ENCODE measurements around the gene INAFM2. TPM values are rescaled to one million over a fixed set of nuclear protein-coding genes. Genes with fewer than 3 reads are reported as not detected.

Gene INAFM2
- polyA plus RNA-seq, 3 donors: 5.1 to 19.6 (median 8.3) TPM

DNA sequence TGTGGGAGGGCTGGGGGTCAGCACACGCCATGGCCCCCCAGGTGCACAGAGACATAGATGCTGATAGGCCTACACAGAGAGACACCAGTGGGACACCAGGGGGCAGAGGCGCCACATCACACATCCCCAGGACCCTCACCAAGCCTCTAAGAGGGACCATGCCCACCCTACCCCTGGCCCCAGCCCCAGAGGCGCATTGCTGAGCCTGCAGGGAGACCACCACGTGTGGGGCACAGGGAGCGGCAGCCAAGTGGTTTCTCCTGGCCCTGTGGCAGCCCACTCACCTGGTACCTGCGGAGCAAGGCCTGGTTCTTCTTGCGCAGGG is 16.1 kb downstream of the INAFM2 start:
- Histone ChIP-seq H2AFZ (ENCODE audit: insufficient read depth, low read depth, low read length, poor library complexity, severe bottlenecking) (no peak overlapping the region), H3K79me2 (ENCODE audit: insufficient read depth, low read length) (no peaks in the 10 kb centered on the region), H3K4me1 (ENCODE audit: control insufficient read depth in 1 of 2, insufficient read depth in 2 of 2, low read length in 2 of 2) (peaks cover 76 to 89% of the 10 kb centered on the region in 2 donors), H3K27ac (ENCODE audit: low read depth in 1 of 2, low read length in 2 of 2) (peak overlapping the region in 1 of 2 donors; percentile 64), H3K4me2 (replicated peaks; ENCODE audit: extremely low read depth, low read length, poor library complexity, severe bottlenecking) (no peak overlapping the region), H3K36me3 (replicated peaks in 1 of 2; ENCODE audit: control insufficient read depth in 1 of 2, insufficient read depth in 2 of 2, low read length in 2 of 2) (no peaks in the 10 kb centered on the region), H3K4me3 (replicated peaks in 1 of 3; ENCODE audit: low read depth in 2 of 3, low read length in 3 of 3) (no peak overlapping the region), H3K27me3 (ENCODE audit: control insufficient read depth in 2 of 2, insufficient read depth in 2 of 2, low read length in 2 of 2) (no peaks in the 10 kb centered on the region), H3K9ac (ENCODE audit: insufficient read depth, low read length, poor library complexity, severe bottlenecking) (peak overlapping the region; percentile 49), H3K9me3 (replicated peaks in 1 of 2; ENCODE audit: control insufficient read depth in 1 of 2, insufficient read depth in 1 of 2, low read length in 2 of 2) (no peaks in the 10 kb centered on the region), H4K20me1 (ENCODE audit: insufficient read depth, low read length) (no peaks in the 10 kb centered on the region)
- Mint-ChIP-seq H3K4me1 (peaks cover 69% of the 10 kb centered on the region), H3K36me3 (no peaks in the 10 kb centered on the region), H3K27ac (peak overlapping the region in 4 of 7 donors; percentile 48 to 84 (median 77)), H3K9me3 (peaks cover 0 to 2% (median 0%) of the 10 kb centered on the region in 7 donors), H3K4me3 (no peak overlapping the region), H3K27me3 (ENCODE audit: low read depth in 3 of 3) (peaks cover 0 to 8% (median 2%) of the 10 kb centered on the region in 3 donors)
- DNase-seq: no peak
- WGBS (ENCODE audit: insufficient coverage): 92% methylated on average over 7 of the region's 7 CpGs
- TF ChIP-seq, protein P1, sequence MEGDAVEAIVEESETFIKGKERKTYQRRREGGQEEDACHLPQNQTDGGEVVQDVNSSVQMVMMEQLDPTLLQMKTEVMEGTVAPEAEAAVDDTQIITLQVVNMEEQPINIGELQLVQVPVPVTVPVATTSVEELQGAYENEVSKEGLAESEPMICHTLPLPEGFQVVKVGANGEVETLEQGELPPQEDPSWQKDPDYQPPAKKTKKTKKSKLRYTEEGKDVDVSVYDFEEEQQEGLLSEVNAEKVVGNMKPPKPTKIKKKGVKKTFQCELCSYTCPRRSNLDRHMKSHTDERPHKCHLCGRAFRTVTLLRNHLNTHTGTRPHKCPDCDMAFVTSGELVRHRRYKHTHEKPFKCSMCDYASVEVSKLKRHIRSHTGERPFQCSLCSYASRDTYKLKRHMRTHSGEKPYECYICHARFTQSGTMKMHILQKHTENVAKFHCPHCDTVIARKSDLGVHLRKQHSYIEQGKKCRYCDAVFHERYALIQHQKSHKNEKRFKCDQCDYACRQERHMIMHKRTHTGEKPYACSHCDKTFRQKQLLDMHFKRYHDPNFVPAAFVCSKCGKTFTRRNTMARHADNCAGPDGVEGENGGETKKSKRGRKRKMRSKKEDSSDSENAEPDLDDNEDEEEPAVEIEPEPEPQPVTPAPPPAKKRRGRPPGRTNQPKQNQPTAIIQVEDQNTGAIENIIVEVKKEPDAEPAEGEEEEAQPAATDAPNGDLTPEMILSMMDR (IDR thresholded peaks at IDR 0.05): no peak
- intact Hi-C loops (cut with micrococcal nuclease): loop anchor here (2.0 to 5.0 kb wide), 3 partner anchors 15 to 62 kb away; partner anchors contain the start of gene ANKRD63 (in 1 of the 2)

DNA sequence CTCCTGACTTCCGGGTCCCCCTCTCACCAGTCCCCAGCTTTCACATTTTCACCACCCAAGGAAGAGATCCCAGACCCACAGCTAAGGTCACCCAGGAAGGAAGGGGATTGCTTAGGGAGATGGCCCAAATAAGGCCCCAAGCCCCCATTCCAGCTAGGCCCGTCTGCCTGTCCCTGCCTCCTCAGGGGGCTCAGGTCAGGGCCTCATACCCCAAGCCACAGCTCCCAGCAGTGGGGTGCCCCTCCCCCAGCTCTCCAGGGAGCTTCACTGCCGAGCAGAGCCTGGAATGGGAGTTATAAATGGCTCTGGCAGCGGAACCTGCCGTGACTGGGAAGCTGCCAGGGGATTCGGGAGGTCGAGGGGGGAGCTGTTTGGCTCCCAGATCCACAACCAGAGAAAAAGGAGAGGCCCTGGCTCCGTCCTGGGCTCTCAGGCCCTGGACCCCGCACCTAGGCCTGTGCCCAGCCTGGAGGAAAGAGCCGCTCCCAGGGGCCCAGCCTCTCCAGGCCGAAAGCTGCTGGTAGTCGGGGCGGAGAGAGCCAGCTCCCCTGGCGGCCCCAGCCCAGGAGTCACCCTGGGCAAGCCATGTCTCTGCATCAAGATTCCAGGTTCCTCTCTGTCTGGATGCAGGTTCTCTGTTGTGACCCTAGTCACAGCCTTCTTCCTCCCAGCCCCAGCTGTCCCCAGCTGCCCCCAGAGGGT is 16.7 kb downstream of the INAFM2 start:
- peak overlapping the region; percentile 57 to 63 for H3K4me3 Mint-ChIP-seq
- peak overlapping the region in 1 of 3 experiments; percentile 35 for H3K4me3 ChIP-seq (replicated peaks in 1 of 3; ENCODE audit: low read depth in 2 of 3, low read length in 3 of 3)
- no peaks in the 10 kb centered on the region for H4K20me1 ChIP-seq (ENCODE audit: insufficient read depth, low read length)
- peaks cover 70 to 88% of the 10 kb centered on the region in 2 donors for H3K4me1 ChIP-seq (ENCODE audit: control insufficient read depth in 1 of 2, insufficient read depth in 2 of 2, low read length in 2 of 2)
- no peaks in the 10 kb centered on the region for H3K36me3 Mint-ChIP-seq
- H3K9ac ChIP-seq (ENCODE audit: insufficient read depth, low read length, poor library complexity, severe bottlenecking): peak overlapping the region; percentile 49
- no peaks in the 10 kb centered on the region for H3K9me3 ChIP-seq (replicated peaks in 1 of 2; ENCODE audit: control insufficient read depth in 1 of 2, insufficient read depth in 1 of 2, low read length in 2 of 2)
- TF ChIP-seq, protein P1 (IDR thresholded peaks at IDR 0.05): no peak
- no peaks in the 10 kb centered on the region for H3K27me3 ChIP-seq (ENCODE audit: control insufficient read depth in 2 of 2, insufficient read depth in 2 of 2, low read length in 2 of 2)
- no peaks in the 10 kb centered on the region for H3K79me2 ChIP-seq (ENCODE audit: insufficient read depth, low read length)
- H3K4me2 ChIP-seq (replicated peaks; ENCODE audit: extremely low read depth, low read length, poor library complexity, severe bottlenecking): peak overlapping the region; percentile 44
- peak overlapping the region; percentile 80 to 91 (median 85) for H3K27ac Mint-ChIP-seq
- intact Hi-C loops (cut with micrococcal nuclease): loop anchor here in 1 of 2 donors (5.0 kb wide), 1 partner anchor 82 kb away; no protein-coding TSS in a partner anchor
- peak overlapping the region; percentile 69 for H2AFZ ChIP-seq (ENCODE audit: insufficient read depth, low read depth, low read length, poor library complexity, severe bottlenecking)
- peaks cover 0 to 8% (median 2%) of the 10 kb centered on the region in 3 donors for H3K27me3 Mint-ChIP-seq (ENCODE audit: low read depth in 3 of 3)
- WGBS (ENCODE audit: insufficient coverage): 89% methylated on average over 9 of the region's 14 CpGs
- peaks cover 0 to 2% (median 0%) of the 10 kb centered on the region in 7 donors for H3K9me3 Mint-ChIP-seq
- peak overlapping the region; percentile 46 to 64 for H3K27ac ChIP-seq (ENCODE audit: low read depth in 1 of 2, low read length in 2 of 2)
- peak in 2 of 3 donors; percentile 44 to 49 for DNase-seq
- no peaks in the 10 kb centered on the region for H3K36me3 ChIP-seq (replicated peaks in 1 of 2; ENCODE audit: control insufficient read depth in 1 of 2, insufficient read depth in 2 of 2, low read length in 2 of 2)
- H3K4me1 Mint-ChIP-seq: peaks cover 65% of the 10 kb centered on the region

All from CD14-positive monocyte (primary cell).